Gastroesophageal sphincter (tissue), 4 donors: Measurements from ENCODE around the gene RDH12. TPM values are rescaled to one million over a fixed set of nuclear protein-coding genes. Genes with fewer than 3 reads are reported as not detected.

Experiments used
- ATAC-seq: fragments of 150-250 bp; one replicate; pipeline ENCODE4 v1.9.1; 2016; ENCODE audit warnings: mild to moderate bottlenecking, moderate library complexity
- H3K27ac ChIP-seq, 4 donors: fragments of 200-600 bp; sonication (generic) in 3 of 4; 1 replicate in 3 of 4; 2 replicates in 1 of 4; pipeline ENCODE4 v1.5.1; 2016 to 2019
- H3K27me3 ChIP-seq: fragments of 200-600 bp; sonication (generic); one replicate; pipeline ENCODE4 v1.5.1; 2019
- H3K36me3 ChIP-seq, 2 donors: fragments of 200-600 bp; sonication (generic); one replicate each; pipeline ENCODE4 v1.5.1; 2019; ENCODE audit warnings: control low read depth in 1 of 2
- H3K4me1 ChIP-seq, 3 donors: fragments of 200-600 bp; sonication (generic); 1 replicate in 2 of 3; 2 replicates in 1 of 3; pipeline ENCODE4 v1.5.1; 2016 to 2019; ENCODE audit warnings: control low read depth in 2 of 3
- H3K4me3 ChIP-seq, 2 donors: fragments of 200-600 bp; sonication (generic); one replicate each; pipeline ENCODE4 v1.5.1; 2019; ENCODE audit warnings: mild to moderate bottlenecking in 1 of 2, moderate library complexity in 1 of 2
- H3K9me3 ChIP-seq, 3 donors: fragments of 200-600 bp; sonication (generic); one replicate each; pipeline ENCODE4 v1.5.1; 2017 to 2019; ENCODE audit warnings: control low read depth in 2 of 3
- EP300 ChIP-seq: sonication (generic); formaldehyde crosslinking; IDR thresholded peaks from one replicate; pipeline ENCODE4 v1.6.1; 2017; ENCODE audit warnings: antibody characterized with exemption, mild to moderate bottlenecking
- POLR2A ChIP-seq, 2 donors: fragments of 450-650 bp; IDR thresholded peaks; one replicate each; pipeline ENCODE4 v1.6.1; 2017; ENCODE audit warnings: antibody characterized with exemption in 2 of 2, mild to moderate bottlenecking in 2 of 2, moderate library complexity in 1 of 2
- POLR2AphosphoS5 ChIP-seq: sonication (generic); formaldehyde crosslinking; IDR thresholded peaks from one replicate; pipeline ENCODE4 v1.6.1; 2017; ENCODE audit warnings: antibody characterized with exemption
- WGBS, 2 donors: methylation state at CpG; one replicate each; pipeline ENCODE4 v1.1.5; 2018; ENCODE audit warnings: low coverage in 1 of 2; 5-methylcytosine and 5-hydroxymethylcytosine counted together
- total RNA-seq, 4 donors: library from RNA; depleted of rRNA; stranded (reverse); fragments of >200 nt; gene quantifications; one replicate each; pipeline ENCODE4 v1.1.0, GENCODE V29; 2016
- TF ChIP-seq, protein P1 (sequence below), 4 experiments: fragments of 200-600 bp in 2 of 4; fragments of 450-650 bp in 2 of 4; sonication (generic) in 1 of 4; IDR thresholded peaks; one replicate each; pipeline ENCODE4 v1.5.1; 2017 to 2019; ENCODE audit warnings: antibody characterized with exemption in 4 of 4, mild to moderate bottlenecking in 2 of 4, moderate library complexity in 2 of 4

Gene RDH12
- total RNA-seq, 4 donors from 2014 or later: 0.20 TPM; not detected in 3

DNA sequence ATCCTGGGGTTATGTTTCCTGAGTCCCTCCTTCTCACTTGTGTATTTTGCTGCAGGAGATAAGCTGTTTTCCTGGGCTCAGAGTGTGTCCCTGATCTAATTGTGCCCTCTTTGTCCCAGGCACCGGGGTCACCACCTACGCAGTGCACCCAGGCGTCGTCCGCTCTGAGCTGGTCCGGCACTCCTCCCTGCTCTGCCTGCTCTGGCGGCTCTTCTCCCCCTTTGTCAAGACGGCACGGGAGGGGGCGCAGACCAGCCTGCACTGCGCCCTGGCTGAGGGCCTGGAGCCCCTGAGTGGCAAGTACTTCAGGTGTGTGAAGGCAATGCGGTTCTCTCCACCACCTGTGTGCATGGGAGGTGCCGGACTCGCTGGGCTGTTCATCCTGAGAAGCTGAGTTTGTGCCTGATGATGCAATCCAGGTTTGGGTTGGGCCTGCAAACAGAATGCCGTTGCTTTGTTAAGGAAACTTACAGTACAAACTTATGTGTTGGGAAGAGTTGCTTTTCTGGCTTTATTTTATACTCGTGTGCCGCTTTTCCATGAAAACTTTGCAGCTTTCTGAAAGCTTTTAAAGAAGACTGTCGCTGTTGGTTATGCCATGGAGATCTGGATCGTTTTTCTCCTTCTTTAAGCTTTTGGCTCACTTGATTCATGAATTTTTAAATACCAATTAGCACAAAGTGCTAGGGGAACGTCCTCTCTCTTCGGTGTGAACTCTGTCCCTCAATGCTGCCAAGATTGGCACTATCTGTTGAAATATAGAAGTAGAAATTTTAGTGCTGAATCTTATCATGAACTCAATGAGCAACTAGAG is 27.6 kb downstream of the RDH12 start:
- no peak for TF ChIP-seq EP300
- no peak for TF ChIP-seq POLR2AphosphoS5
- TF ChIP-seq, protein P1, sequence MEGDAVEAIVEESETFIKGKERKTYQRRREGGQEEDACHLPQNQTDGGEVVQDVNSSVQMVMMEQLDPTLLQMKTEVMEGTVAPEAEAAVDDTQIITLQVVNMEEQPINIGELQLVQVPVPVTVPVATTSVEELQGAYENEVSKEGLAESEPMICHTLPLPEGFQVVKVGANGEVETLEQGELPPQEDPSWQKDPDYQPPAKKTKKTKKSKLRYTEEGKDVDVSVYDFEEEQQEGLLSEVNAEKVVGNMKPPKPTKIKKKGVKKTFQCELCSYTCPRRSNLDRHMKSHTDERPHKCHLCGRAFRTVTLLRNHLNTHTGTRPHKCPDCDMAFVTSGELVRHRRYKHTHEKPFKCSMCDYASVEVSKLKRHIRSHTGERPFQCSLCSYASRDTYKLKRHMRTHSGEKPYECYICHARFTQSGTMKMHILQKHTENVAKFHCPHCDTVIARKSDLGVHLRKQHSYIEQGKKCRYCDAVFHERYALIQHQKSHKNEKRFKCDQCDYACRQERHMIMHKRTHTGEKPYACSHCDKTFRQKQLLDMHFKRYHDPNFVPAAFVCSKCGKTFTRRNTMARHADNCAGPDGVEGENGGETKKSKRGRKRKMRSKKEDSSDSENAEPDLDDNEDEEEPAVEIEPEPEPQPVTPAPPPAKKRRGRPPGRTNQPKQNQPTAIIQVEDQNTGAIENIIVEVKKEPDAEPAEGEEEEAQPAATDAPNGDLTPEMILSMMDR (IDR thresholded peaks at IDR 0.05): no peak
- TF ChIP-seq POLR2A (IDR thresholded peaks at IDR 0.05): no peak
- no peaks in the 10 kb centered on the region for H3K4me1 ChIP-seq
- H3K27ac ChIP-seq: no peak overlapping the region
- peaks cover 7% of the 10 kb centered on the region for H3K27me3 ChIP-seq
- peaks cover 0 to 6% (median 0%) of the 10 kb centered on the region in 3 donors for H3K9me3 ChIP-seq
- 42 to 52% methylated on average over 7 to 8 of the region's 21 CpGs for WGBS, 2 donors
- H3K4me3 ChIP-seq: no peak overlapping the region
- ATAC-seq: no peak
- H3K36me3 ChIP-seq: no peaks in the 10 kb centered on the region

DNA sequence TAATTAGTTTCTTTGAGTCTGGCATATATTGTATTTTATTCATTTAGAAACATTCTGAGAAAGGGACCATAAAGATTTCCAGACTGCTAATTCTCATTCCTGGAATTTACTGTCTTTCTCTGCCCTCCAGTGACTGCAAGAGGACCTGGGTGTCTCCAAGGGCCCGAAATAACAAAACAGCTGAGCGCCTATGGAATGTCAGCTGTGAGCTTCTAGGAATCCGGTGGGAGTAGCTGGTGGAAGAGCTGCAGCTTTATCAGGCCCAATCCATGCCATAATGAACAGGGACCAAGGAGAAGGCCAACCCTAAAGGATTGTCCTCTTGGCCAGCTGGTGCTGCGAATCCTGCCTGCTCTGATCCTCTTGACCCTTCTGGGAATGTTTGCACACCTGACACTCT is 31.9 kb downstream of the RDH12 start:
- Histone ChIP-seq H3K27ac (no peak overlapping the region), H3K4me1 (no peaks in the 10 kb centered on the region), H3K36me3 (no peaks in the 10 kb centered on the region), H3K4me3 (no peak overlapping the region), H3K27me3 (no peaks in the 10 kb centered on the region), H3K9me3 (no peaks in the 10 kb centered on the region)
- 79 to 89% methylated on average over 3 of the region's 4 CpGs for WGBS, 2 donors
- no peak for ATAC-seq
- no peak for TF ChIP-seq POLR2A (IDR thresholded peaks at IDR 0.05)
- TF ChIP-seq POLR2AphosphoS5: no peak
- TF ChIP-seq, protein P1 (IDR thresholded peaks at IDR 0.05): no peak
- TF ChIP-seq EP300: no peak

DNA sequence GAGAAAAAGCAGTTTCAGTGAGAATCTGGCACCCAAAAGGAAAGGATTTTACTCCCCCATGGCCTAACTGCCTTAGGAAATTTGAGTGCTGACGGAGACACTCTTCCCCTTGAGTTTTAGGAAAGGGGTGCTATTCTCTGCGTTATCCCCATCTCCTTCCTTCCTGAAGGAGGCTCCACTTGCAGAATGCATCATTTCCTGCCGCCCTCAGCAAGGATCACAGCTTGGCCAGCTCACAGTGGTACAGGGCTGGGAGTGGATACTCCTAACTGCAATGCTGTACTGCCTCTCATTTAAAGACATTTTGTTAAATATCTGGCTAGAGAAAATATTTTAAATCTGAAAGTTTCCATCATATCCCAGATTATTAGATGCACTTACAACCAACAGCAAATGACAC is 33.0 kb downstream of the RDH12 start:
- 59 to 100% methylated on average over 1 to 3 of the region's 3 CpGs for WGBS, 2 donors
- Histone ChIP-seq H3K4me1 (no peaks in the 10 kb centered on the region), H3K36me3 (no peaks in the 10 kb centered on the region), H3K4me3 (no peak overlapping the region), H3K9me3 (no peaks in the 10 kb centered on the region), H3K27me3 (no peaks in the 10 kb centered on the region), H3K27ac (no peak overlapping the region)
- ATAC-seq: no peak
- no peak for TF ChIP-seq POLR2AphosphoS5
- no peak for TF ChIP-seq POLR2A (IDR thresholded peaks at IDR 0.05)
- TF ChIP-seq, protein P1 (IDR thresholded peaks at IDR 0.05): no peak
- TF ChIP-seq EP300: no peak

DNA sequence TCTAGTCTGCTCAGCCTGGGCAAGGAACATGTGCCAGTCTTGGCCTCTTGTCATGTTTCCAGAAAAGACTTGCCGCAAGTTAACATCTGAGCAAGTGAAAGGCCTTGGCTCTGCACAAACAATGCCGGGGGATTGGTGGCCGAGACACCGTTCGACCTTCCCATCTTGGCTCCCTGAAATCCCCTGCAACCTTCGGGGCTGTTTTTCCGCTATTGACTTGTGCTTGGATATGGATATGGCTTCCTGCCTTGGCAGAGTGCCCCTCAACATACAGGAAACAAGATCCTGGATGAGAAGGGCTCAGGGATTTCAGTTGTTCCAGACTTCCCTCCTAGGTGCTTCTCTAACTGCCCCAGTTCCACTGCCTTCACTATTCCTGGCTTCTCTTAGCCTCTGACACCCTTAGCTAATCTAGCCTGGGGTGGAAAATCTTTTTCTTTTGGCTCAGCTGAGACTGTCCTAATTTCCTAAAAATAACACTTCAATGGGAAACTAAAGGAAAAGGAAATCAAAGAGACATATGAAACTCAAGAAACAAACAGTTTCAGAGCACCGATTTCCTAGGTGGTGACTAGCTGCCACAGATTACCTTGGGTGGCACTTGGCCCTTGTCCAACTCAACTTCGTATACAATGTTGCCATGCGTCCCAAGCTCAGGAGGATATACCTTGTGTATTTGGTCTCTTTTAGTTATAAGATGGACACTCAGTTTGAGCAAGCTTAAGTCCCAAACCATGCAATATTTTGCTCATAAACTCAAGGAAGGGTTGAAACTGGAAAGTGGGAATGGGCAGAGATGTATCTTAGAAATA is 33.9 kb downstream of the RDH12 start:
- Histone ChIP-seq H3K9me3 (no peaks in the 10 kb centered on the region), H3K27me3 (no peaks in the 10 kb centered on the region), H3K4me3 (no peak overlapping the region), H3K4me1 (no peaks in the 10 kb centered on the region), H3K36me3 (no peaks in the 10 kb centered on the region), H3K27ac (no peak overlapping the region)
- no peak for TF ChIP-seq EP300
- TF ChIP-seq, protein P1 (IDR thresholded peaks at IDR 0.05): no peak
- no peak for TF ChIP-seq POLR2AphosphoS5
- TF ChIP-seq POLR2A (IDR thresholded peaks at IDR 0.05): no peak
- ATAC-seq: no peak
- 71 to 79% methylated on average over 9 to 10 of the region's 10 CpGs for WGBS, 2 donors
